GM13977 (cell line): Measurements from ENCODE around the gene ARL15.

ENCODE experiments used
- DNase-seq: peaks from one replicate; pipeline ENCODE4 v3.0.0; 2012; ENCODE audit warnings: low spot score
- CTCF ChIP-seq: IDR thresholded peaks from 2 replicates; pipeline ENCODE4 v1.5.1; 2012; ENCODE audit warnings: mild to moderate bottlenecking, control low read depth; ENCODE audit not compliant: insufficient read depth; ENCODE audit errors: extremely low read depth, missing control alignments
- in situ Hi-C: fragments of 300-500 bp; cut with MboI; formaldehyde crosslinking; loops from one replicate; pipeline ENCODE4 v1.12.0; 2022; ENCODE audit warnings: low sequenced_read_pairs, low pct_unique_long_range_greater_than_20kb, mixed read lengths, inconsistent platforms; ENCODE audit not compliant: unreplicated experiment

Gene ARL15

DNA sequence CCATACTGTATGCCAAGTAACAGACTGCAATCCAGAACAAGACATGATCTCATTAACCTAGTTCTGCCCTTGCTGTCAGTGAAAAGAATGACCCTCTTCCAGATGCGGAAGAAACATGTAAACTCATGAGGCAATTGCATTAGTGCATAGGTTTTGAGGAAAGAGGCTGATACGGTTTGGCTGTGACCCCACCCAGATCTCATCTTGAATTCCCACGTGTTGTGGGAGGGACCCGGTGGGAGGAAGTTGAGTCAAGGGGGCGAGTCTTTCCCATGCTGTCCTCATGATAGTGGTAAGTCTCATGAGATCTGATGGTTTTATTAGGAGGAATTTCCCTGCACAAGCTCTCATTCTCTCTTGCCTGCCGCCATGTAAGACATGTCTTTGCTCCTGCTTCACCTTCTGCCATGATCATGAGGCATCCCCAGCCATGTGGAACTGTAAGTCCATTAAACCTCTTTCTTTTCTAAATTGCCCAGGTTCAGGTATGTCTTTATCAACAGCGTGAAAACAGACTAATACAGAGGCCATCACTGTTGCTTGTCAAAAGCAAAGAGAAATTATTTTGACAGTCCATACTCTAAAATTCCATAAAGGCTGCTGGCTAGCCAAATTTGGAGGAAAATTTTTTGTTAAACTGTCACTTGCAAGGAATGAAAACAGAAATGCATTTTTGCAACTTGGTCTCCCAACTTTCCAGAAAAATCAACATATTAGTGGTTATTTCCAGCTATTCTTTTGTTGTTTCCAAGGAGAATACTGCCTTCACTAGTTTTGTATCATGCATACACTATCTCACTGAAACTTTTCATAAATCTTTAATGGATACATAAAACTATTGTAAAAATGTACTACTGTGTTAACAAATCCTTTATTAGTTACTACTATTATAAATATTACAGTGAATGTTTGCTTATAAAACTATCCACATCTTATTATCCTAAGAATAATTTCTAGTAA lies 3.2 kb upstream of the ARL15 start:
- no peak for DNase-seq
- in situ Hi-C loops, result no loop called here
- no peak for TF ChIP-seq CTCF

DNA sequence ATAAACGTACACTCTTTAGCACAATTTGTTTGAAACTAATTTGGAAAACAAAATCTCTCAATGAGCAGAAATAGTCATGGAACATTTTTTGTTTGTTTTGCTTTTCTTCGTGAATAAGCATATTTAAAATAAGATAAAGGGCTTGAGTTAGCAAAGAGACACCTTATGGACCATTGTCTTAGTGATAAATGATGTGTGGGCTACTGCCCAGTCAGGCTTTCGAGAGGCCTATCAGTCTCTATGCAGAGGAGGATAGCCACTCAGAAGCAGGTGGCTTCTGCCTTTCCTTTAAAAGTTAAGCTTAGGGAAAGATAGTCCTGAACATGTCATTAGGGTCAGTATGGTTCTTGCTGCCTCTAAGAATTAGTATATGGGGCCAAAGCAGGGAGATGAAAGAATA lies 2.1 kb upstream of the ARL15 start:
- no peak for DNase-seq
- TF ChIP-seq CTCF, result no peak
- in situ Hi-C loops, result no loop called here

GRCh38 chr5:54311176-54311677 lies 854 bp upstream of the ARL15 start:
- no peak for TF ChIP-seq CTCF
- in situ Hi-C loops, result no loop called here
- peak; percentile 12 for DNase-seq

- no peak for TF ChIP-seq CTCF
- DNase-seq, result peak; percentile 17
- in situ Hi-C loops, result no loop called here
These were observed 511 bp downstream of the ARL15 start for GRCh38 chr5:54309691-54310432.

- in situ Hi-C loops, result no loop called here
- no peak for DNase-seq
- no peak for TF ChIP-seq CTCF
These were observed 1.1 kb downstream of the ARL15 start for GRCh38 chr5:54309276-54309675.

DNA sequence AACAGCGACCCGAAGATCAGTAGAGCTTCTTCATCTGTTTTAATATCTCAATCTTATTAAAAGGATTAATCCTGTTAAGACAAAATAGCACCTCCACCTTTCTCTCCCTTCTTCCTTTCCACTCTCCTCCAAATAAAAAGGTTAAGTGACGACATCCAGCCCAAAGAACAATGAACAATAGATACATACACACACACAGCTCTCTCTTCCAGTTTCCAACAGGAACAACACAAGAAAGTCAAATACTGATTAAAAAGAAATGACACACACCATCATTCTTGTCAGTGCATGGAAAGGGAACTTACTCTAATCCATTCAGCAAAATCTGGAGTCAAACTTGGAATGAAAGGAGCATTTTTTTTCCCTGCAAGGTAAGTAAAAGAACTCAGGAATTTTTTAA lies 2.8 kb downstream of the ARL15 start:
- in situ Hi-C loops, result no loop called here
- no peak for TF ChIP-seq CTCF
- DNase-seq, result no peak
